Stimulated activated CD8-positive, alpha-beta memory T cell treated with anti-CD3 and anti-CD28 coated beads, Interleukin-4, amount 100 ng/mL, for 1 hour (primary cell): ENCODE measurements around the gene HPCAL1.

Experiments used
- DNase-seq, 2 donors: peaks; one replicate each; pipeline ENCODE4 v3.0.0-alpha.2; 2020; ENCODE audit warnings: low read depth in 2 of 2, low spot score in 1 of 2

HPCAL1 gene

DNA sequence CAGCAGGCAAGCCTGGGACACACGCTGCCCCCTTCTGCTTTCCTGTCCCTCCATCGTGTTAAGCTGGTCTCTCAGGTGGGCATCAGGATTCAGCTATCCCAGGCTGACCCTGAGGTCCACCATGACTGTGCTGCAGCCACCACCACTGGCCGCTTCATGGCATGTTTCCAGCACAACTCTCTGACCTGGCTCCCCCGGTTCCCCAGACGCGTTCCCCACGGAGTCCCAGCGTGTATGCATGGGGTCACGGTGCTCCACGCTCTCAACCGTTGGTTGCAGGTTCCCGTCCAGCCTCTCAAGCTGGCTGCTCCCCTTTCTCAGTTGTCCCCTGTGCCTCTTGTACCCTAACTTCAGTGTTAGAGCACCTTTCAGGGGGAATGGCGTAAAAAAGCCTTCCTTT, 20.3 kb downstream of the HPCAL1 start:
- no peak for DNase-seq

DNA sequence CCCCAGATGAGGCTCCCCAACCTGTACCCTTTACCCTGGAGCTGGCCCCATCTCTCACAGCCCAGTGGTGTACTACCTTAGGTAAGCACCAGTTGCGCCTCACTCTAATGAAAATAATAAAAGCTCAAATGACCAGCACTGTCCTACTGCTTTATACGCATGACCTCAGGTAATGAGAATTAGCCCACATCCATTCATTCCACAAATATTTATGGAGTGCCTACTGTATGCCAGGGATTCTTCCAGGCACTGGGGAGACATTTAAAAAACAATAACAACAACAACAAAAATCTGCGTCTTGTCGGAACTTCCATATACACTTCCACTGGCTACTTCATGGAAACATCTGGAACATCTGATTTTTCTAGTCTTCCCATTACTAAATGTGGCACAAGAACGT, 20.8 kb downstream of the HPCAL1 start:
- no peak for DNase-seq

DNA sequence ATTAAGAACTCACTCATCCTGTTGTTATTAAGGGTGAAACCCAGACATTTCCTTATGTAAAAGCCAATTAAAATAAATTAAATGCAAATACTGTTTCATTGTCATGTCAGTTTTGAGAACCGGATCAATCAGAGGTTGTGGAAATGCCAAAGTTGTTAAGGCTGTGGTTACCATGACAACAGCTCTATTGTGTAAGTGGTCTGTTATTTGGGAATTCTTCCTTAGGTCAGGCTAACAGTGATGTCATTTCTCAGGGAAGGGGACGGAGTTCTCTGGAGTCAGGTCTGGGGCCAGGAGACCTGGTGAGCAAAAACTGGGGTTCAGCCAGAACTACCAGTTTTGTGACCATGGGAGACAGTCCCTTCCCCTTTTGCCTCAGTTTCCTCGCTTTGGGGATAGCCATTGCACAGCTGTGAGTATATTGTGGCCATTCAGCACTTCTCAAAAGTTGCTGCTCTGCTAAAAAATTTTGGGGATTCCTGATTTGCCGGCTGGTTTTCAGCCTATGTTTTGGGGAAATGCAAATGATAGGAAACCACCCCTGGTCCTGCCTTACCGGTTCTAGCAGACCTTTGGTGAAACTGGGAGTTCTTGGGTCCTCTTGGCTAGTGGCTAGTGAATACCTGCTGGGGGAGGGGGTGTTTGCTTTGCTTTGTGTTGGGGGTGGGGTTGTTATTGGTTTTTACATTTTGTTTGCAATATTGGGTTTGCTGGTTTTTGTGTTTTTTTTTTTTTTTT, 21.6 kb downstream of the HPCAL1 start:
- DNase-seq, result no peak

DNA sequence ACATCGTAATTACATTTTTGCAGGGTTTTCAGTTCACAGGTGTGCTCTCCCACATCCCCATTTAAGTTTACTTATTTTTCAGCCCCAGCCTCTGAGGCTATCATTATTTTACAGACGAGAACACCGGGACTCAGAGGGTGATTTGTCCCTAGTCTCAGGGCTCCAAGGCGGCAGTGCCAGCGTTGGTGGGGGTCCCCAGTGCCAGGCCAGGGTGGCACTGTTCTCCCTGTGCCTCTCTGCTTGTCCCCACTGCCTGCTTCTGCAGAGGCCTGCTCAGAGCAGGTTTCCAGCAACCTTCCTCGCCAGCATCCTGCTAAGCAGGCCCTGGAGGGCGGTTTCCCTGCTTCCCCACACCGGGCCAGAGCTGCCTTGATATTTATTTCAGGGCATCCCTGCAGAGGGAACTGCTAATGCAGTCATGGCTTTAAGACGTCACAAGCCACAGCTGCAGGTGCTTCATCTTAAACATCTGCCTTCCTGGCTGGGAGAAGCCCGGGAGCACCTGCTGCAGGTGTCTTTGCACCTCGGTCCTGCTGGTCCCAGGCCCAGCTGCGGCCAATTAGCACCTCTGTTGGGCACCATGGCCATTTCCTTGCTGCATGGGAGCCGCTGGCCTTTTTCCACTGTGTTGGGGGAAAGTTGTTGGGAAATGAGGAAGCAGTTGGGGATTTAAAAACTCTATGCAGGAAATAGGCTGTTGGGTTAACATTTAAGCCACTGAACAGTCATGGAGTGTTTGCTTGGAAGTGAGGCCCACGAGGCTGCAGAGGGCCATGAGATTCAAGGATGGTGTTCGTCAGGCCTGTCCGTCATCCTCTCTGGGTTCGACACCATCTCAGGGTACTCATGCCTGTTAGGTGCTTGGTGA, 22.8 kb downstream of the HPCAL1 start:
- DNase-seq, result no peak

DNA sequence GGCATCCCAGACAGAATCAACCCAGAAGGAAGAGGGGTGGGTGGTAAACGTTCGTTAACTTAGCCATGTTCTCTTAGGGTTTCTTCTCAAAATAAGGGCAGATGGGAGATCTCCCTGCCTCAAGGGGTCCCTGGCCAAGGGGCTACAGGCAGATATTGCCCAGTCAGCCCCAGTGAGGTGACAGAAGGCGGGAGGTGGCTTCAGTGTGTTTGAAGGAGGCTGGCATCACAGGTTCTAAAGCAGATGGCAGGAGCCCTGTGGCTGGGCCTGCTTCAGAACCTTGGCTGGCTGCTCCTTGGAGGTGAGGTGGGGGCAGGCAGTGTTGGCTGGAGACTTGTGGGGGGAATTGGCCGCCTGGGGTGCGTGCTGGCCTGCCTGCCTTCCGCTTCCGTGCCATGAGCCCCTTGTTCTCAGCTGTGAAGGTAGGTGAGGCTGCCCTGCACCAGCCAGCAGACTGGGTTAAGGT, 23.5 kb downstream of the HPCAL1 start:
- DNase-seq, result no peak

DNA sequence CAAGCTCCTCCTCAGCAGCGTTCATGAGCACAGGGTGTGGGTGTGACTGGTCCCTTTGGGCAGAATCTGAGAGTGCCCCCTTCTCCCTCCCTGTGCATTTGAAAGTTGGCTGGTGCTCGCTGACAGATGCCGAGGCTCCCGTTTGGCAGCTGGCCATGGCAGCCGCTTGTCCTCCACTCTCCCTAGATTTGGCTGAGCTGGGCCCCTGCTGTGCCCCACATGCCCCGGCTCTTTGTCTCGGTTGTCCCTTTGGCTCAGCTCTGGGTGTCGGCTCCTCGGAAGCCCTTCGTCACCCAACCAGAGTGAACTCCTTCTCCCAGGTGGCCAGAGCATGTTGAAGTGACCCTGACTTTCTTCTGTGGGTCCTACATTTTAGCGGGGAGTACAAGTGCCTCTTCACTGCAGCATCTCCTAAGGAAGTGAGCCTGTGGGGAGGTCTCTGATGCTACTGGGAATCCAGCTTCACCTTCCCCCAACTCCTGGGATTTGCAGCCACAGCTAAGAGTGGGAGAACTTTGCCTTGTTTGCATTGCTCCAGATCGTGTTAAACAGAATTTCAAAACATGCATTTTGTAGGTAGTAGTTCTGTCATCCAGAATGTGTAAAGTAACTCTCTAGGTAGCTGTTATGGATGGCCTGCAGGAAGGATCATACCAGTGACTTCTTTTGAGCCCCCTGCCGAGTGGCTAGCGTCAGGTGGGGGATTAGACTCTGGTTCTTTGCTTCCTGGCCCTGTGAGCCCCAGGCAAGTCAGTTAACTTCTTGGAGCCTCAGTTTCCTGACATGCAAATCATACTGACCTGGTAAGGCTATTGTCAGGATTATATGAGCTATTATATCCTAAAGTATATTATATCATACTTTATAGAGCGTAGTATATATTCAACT, 24.2 kb downstream of the HPCAL1 start:
- no peak for DNase-seq

DNA sequence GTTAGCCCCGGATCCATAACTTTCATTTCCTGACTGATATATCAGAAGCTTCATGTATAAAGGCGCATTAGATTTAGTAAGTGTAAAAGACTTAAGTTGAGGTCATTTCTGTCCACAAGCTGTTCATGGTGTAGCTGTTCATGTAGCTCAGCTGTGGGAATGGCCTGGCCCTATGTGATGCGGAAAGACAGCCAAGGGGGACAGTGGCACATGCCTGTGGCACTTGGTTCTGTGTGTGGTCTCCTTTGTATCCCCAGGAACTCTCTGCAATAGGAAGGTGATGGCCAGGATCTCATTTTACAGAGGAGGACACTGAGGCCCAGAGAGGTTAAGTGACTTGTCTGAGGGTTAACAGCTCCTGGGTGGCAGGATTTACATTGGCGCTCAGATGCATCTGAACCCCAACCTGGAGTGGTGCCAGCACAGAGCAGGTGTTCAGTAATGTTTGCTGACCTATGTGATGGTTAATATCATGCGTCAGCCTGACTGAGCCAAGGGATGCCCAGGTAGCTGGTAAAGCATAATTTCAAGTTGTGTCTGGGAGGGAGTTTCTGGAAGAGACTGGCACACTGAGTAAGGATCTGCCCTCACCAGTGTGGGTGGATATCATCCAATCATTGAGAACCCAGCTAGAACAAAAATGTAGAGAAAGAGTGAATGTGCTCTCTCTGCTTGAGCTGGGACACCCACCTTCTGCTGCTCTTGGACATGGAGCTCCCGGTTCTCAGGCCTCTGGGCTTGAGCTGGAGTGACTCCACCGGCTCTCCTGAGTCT, 25.4 kb downstream of the HPCAL1 start:
- no peak for DNase-seq

DNA sequence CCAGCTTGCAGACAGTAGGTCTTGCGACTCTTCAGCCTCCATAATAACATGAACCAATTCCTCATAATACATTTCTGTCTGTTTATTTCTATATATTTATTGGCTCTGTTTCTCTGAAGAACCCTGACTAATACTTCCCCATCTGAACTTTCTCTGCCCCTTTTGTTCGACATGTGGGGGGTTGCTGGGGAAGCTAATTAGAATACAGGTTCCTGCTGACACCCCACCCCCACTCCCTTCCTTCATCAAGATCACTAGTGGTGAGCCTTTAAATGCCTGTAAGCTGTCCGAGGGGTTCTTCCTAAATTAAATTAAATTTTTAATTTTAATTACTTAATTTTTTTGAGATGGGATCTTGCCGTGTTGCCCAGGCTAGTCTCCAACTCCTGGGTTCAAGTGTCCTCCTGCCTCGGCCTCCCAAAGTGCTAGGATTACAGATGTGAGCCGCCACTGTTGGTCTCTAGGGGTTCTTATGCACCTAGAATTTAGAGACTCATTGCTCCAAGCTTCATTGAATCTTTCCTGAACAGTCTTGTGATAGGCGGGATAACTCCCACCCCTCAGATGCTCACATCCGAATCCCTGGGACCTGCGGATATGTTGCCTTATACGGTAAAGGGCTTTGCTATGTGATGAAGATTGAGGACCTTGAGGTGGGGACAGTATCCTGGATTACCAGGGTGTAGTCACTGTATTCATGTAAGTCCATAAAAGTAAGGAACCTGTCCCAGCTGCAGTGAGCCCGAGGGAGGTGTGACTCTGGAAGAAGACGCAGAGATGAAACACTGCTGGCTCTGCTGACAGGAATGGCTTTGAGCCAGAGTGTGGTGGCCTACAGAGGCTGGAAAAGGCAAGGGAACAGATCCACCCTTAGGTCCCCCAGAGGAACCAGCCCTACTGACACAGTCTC, 26.2 kb downstream of the HPCAL1 start:
- no peak for DNase-seq

DNA sequence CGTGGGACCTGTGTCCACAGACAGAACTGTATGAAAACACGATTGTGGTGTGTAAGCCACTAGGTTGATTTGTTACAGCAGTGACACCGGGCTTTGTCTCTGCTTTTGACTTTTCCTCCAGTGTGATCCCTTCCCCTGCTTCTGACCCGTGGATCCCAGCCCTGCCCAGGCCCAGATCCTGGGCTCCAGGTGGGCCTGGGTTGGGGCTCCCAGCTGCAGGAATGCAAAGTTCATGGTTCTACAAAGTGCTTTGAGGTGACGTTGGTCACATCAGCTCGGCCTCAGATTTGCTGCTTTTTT, 26.8 kb downstream of the HPCAL1 start:
- DNase-seq, result no peak

DNA sequence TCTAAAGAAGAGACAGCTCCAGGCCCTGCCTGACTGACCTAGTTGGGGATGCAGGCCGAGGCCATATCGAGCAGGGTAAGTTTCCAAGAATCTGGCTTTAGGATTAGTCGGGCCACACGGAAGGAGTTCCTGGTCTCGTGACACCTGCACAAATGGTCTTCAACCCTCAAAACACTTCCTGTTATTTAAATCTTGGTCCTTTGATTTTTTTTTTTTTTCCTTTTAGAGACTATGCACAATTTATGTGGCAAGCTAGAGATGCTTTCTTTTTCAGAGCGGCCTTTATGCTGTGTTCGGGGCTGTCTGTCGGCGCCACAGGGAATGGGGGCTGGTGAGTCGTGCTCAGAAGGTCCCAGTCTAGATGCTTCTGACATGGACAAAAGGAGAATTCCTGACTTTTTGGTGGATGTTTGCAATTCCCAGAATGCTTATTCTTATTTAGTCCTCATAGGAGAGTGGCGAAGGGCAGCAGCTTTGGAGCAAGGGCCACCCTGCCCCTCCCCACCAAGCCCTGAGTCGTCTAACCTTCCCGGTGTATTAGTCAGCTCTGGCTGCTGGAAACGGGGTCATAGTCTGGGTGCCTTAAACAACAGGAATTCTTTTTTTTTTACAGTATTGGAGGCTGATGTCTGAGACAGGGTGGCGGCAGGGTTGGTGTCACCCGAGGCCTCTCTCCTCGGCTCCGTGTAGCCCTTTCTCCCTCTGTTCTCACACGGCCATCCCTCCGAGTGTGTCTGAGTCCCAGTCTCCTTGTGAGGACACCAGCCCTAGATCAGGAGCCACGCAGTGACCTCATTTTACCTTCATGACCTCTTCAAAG, 27.4 kb downstream of the HPCAL1 start:
- DNase-seq, result no peak

DNA sequence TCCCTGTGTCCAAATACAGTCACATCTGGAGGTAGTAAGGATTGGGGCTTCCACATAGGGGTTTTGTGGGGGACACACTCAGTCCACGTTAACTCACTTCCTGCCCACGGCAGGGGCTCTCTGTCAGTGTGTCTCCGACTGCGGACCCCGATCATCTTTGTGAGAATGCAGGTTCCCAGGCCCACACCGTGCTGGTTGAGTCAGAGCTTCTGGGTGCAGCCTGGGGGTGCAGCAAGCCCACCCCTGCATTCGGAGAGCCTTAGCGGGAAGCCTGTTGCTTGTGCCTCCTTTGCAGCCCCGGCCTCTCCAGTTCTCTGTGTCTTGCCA, 28.0 kb downstream of the HPCAL1 start:
- no peak for DNase-seq

DNA sequence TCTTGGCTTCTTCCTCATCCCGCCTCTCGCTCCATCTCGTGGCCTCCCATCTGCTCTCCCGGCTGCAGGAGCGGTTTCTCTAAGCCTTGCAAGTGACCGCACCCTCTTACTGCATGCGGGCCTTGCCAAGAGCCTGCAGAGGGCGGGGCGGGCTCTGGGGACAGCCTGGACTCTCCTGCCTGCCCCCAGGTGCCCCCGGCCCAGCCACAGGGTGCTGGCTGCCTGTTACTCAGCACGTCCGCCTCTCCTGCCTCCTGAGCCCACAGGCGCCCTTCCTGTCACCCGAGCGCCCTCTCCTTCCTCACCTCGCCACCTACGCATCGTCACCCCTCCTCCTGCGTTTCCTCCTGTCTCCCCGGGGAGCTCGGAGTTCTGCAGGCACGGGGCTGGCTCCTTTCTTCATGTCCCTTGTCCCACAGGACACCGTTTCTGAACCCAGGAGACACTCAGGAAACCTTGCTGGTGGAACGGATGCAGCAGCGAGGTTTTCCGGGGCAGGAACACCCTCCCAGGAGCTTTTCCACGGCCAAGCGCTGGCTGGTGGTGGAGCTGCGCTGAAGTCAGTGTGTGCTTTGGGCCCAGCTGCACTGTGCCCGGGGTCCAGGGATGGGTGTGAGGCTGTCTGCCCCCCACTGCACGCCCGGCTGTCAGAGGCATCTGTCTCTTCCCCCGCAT, 28.5 kb downstream of the HPCAL1 start:
- DNase-seq, result peak in 1 of 2 donors; percentile 34

DNA sequence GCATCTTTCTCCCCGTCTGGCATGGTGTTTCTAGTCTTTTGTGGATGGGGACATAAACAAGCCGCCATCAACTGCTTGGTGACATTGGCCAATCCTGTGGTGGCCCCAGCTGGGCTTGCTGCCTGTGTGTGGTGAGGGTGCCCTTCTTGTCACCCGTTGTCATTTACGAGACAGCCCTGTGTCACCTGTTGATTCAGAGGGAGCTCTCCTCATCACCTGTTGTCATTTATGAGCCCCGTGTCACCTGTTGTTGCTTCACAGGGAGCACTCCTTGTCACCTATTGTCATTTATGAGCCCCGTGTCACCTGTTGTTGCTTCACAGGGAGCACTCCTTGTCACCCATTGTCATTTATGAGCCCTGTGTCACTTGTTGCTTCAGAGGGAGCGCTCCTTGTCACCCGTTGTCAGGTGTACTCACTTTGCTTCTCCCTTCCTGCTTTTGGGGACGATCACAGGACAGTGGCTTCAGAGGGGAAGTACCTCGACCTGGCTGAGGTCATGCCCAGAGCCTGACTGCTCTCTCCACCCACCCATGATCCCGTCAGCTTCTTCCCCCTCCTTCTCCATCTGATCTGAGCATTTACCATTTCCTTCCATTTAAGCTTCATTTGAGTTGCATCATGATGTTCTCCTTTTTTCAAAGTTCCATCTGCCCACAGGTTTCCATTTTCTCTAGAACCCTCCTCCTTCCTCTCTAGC, 29.1 kb downstream of the HPCAL1 start:
- DNase-seq, result no peak

DNA sequence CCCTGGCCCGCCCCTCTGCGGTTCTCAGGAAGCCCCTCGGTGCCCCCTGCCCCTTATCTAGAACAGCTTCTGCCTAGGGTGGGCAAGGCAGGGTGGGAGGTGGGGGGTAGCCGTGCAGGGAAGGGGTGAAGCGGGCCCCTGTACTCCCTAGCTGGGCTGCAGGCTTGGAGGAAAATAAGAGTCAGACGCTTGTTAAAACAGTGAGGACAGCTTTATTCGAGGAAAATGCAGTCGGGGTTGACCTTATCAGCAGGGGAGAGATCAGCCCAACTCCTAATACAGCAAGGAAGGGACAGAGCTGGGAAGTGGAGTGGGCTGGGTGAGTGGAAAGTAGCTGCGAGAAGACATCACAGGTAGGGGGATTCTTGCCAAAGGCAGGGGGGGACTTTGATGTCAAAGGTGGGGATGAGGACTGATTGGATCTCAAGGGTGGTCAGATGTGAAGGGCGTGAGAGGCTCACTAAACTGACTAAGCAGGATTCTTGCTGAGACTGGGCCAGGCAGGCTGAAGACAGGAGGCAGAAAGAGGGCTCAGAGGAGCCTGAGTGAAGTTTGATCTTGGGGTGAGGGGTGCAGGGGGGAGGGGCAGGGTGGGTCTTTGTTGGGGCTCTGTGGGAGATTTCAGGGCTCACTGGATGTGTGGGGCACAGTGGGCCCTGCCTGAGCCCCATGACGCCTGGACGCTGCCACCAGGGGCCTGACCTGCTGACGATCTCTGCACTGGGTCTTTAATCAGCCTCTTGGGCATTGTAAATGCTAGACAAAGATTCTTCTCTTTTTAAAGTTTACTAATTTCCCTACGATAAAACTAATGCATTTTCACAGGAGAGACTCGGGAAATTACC, 29.9 kb downstream of the HPCAL1 start:
- no peak for DNase-seq

DNA sequence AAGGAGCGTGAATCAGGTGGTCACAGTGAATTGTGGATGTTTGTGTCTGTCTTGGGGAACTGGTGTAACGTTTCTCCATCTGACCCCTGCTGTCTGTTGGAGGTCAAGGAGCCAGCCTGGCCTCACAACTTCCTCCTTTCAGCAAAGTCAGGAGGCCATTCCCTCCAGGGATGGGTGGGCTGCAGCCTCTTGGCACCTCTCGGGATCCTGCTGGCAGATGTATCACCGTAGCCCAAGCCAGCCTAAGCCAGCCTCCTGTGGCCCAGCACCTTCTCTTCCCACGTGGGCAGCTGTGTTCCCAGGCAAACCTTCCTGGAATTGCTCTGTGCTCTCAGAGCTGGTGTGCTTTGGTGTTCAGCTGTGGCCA, 30.5 kb downstream of the HPCAL1 start:
- no peak for DNase-seq

DNA sequence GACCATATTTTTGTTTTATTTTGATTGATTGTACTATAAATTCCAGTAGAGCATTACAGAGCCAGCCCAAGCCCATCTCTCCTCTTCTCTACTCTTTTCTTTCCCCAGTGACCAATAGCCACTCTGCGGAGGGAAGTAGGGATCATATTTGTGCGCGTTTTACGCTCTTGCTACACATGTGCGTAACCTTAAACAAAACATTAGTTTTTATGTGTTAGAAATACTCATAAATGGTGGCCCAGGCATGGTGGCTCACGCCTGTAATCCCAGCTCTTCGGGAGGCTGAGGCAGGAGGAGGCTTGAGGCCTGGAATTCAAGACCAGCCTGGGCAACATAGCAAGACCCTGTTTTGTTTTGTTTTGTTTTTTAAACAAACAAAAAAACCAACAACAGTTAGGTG, 31.3 kb downstream of the HPCAL1 start:
- no peak for DNase-seq
